Measurements from ENCODE around the gene FAM234A. TPM values are rescaled to one million over a fixed set of nuclear protein-coding genes. Genes with fewer than 3 reads are reported as not detected.

Gene FAM234A
- total RNA-seq, 1 donor from 2014 or later, result 171 TPM

GRCh38 chr16:314795-315299 is 80.2 kb downstream of the FAM234A start:
- no peaks in the 10 kb centered on the region for H3K27me3 Mint-ChIP-seq (ENCODE audit: unreplicated experiment)
- no peak for DNase-seq (ENCODE audit: extremely low spot score, unreplicated experiment)
- H3K4me3 Mint-ChIP-seq (ENCODE audit: unreplicated experiment), result no peak overlapping the region
- peaks cover 12% of the 10 kb centered on the region for H3K36me3 Mint-ChIP-seq (ENCODE audit: unreplicated experiment)
- peaks cover 1% of the 10 kb centered on the region for H3K4me1 Mint-ChIP-seq (ENCODE audit: unreplicated experiment)
- no peak overlapping the region for H3K27ac Mint-ChIP-seq (ENCODE audit: unreplicated experiment)
- H3K9me3 Mint-ChIP-seq (ENCODE audit: unreplicated experiment), result no peaks in the 10 kb centered on the region
- TF ChIP-seq CTCF (IDR thresholded peaks at IDR 0.05), result no peak

Other genes with a start within 250 kb of the FAM234A start
- gene POLR3K, start 181.2 kb upstream of the FAM234A start, total RNA-seq, result 9.9 and 10.3 TPM in 2 replicates
- gene SNRNP25, start 181.0 kb upstream of the FAM234A start, total RNA-seq, result 28.6 and 30.4 TPM in 2 replicates
- 56.8 and 57.6 TPM in 2 replicates for gene RHBDF1, start 162.2 kb upstream of the FAM234A start, total RNA-seq
- 65.9 and 71.6 TPM in 2 replicates for gene MPG, start 156.6 kb upstream of the FAM234A start, total RNA-seq
- gene NPRL3, start 96.1 kb upstream of the FAM234A start, total RNA-seq, result 45.1 and 45.3 TPM in 2 replicates
- gene HBZ, start 82.2 kb upstream of the FAM234A start, total RNA-seq, result not detected in 2 replicates
- not detected in 2 replicates for gene HBM, start 68.8 kb upstream of the FAM234A start, total RNA-seq
- gene HBA2, start 61.9 kb upstream of the FAM234A start, total RNA-seq, result not detected in 2 replicates
- not detected in 2 replicates for gene HBA1, start 58.1 kb upstream of the FAM234A start, total RNA-seq
- gene HBQ1, start 54.4 kb upstream of the FAM234A start, total RNA-seq, result not detected in 2 replicates
- 103 and 104 TPM in 2 replicates for gene LUC7L, start 5.4 kb upstream of the FAM234A start, total RNA-seq
- 6.2 and 9.5 TPM in 2 replicates for gene RGS11, start 41.1 kb downstream of the FAM234A start, total RNA-seq
- gene ARHGDIG, start 45.8 kb downstream of the FAM234A start, total RNA-seq, result 0.54 TPM in 1 of 2 replicates, not detected in the other
- not detected in 2 replicates for gene PDIA2, start 48.3 kb downstream of the FAM234A start, total RNA-seq
- 31.5 and 33.0 TPM in 2 replicates for gene AXIN1, start 117.9 kb downstream of the FAM234A start, total RNA-seq
- gene MRPL28, start 135.7 kb downstream of the FAM234A start, total RNA-seq, result 71.7 and 74.3 TPM in 2 replicates
- 59.3 and 61.6 TPM in 2 replicates for gene PGAP6, start 147.2 kb downstream of the FAM234A start, total RNA-seq
- gene NME4, start 162.4 kb downstream of the FAM234A start, total RNA-seq, result 148 and 157 TPM in 2 replicates
- gene DECR2, start 167.1 kb downstream of the FAM234A start, total RNA-seq, result 23.4 and 23.9 TPM in 2 replicates
- gene RAB11FIP3, start 190.8 kb downstream of the FAM234A start, total RNA-seq, result 60.2 and 65.2 TPM in 2 replicates